Hepatocyte (in vitro differentiated cells): Measurements from ENCODE around the gene GFER. TPM values are rescaled to one million over a fixed set of nuclear protein-coding genes. Genes with fewer than 3 reads are reported as not detected.

Experiments
- DNase-seq: peaks from one replicate; pipeline ENCODE4 v3.0.0-alpha.2; 2016; ENCODE audit warnings: low spot score
- H2AFZ ChIP-seq: fragments of 200-600 bp; sonication (generic); 2 replicates; pipeline ENCODE4 v1.6.0; 2016; ENCODE audit warnings: antibody characterized with exemption, mild to moderate bottlenecking
- H3K27ac ChIP-seq: fragments of 200-600 bp; sonication (generic); 2 replicates; pipeline ENCODE4 v1.5.1; 2016; ENCODE audit warnings: mild to moderate bottlenecking
- H3K27me3 ChIP-seq: fragments of 200-600 bp; sonication (generic); 2 replicates; pipeline ENCODE4 v1.6.1; 2016
- H3K36me3 ChIP-seq: fragments of 200-600 bp; sonication (generic); replicated peaks from 2 replicates; pipeline ENCODE4 v1.5.1; 2016; ENCODE audit warnings: low read depth; ENCODE audit not compliant: insufficient read depth
- H3K4me1 ChIP-seq: fragments of 200-600 bp; sonication (generic); 2 replicates; pipeline ENCODE4 v1.5.1; 2016; ENCODE audit warnings: mild to moderate bottlenecking, moderate library complexity; ENCODE audit not compliant: insufficient read depth
- H3K4me2 ChIP-seq: fragments of 200-600 bp; sonication (generic); 2 replicates; pipeline ENCODE4 v1.6.0; 2016
- H3K4me3 ChIP-seq: fragments of 200-600 bp; sonication (generic); 2 replicates; pipeline ENCODE4 v1.5.1; 2016; ENCODE audit warnings: mild to moderate bottlenecking
- H3K79me2 ChIP-seq: fragments of 200-600 bp; sonication (generic); 2 replicates; pipeline ENCODE4 v1.6.0; 2017; ENCODE audit warnings: mild to moderate bottlenecking
- H3K9me2 ChIP-seq: fragments of 200-600 bp; sonication (generic); replicated peaks from 2 replicates; pipeline ENCODE4 v1.6.0; 2017; ENCODE audit warnings: mild to moderate bottlenecking; ENCODE audit not compliant: insufficient read depth
- H3K9me3 ChIP-seq: fragments of 200-600 bp; sonication (generic); 2 replicates; pipeline ENCODE4 v1.5.1; 2016; ENCODE audit warnings: low read depth, mild to moderate bottlenecking
- H4K20me1 ChIP-seq: fragments of 200-600 bp; sonication (generic); 2 replicates; pipeline ENCODE4 v1.6.0; 2016; ENCODE audit warnings: mild to moderate bottlenecking; ENCODE audit not compliant: insufficient read depth, poor library complexity, severe bottlenecking
- CTCF ChIP-seq: fragments of 200-600 bp; sonication (generic); IDR thresholded peaks from 2 replicates; pipeline ENCODE4 v1.5.1; 2016; ENCODE audit warnings: antibody characterized with exemption, mild to moderate bottlenecking; ENCODE audit not compliant: poor library complexity
- EZH2 ChIP-seq: fragments of 200-600 bp; sonication (generic); IDR thresholded peaks from 2 replicates; pipeline ENCODE4 v1.6.1; 2016; ENCODE audit warnings: antibody characterized with exemption, mild to moderate bottlenecking, borderline replicate concordance
- EZH2phosphoT487 ChIP-seq: fragments of 200-600 bp; sonication (generic); IDR thresholded peaks from one replicate; pipeline ENCODE4 v1.6.1; 2018; ENCODE audit warnings: antibody characterized with exemption, mild to moderate bottlenecking, low read depth, moderate library complexity; ENCODE audit not compliant: unreplicated experiment, severe bottlenecking
- WGBS: methylation state at CpG from one replicate; pipeline ENCODE4 v1.1.6; 2016; ENCODE audit warnings: low lambda C conversion rate; ENCODE audit errors: missing lambda C conversion rate; 5-methylcytosine and 5-hydroxymethylcytosine counted together
- polyA plus RNA-seq: library from polyadenylated mRNA; unstranded; fragments of >200 nt; fragmentation: Nextera tagmentation; extraction: Ambion mirVana; gene quantifications from 2 replicates; pipeline ENCODE4 v1.2.1, GENCODE V29; 2016
- total RNA-seq: library from RNA; depleted of rRNA; stranded (reverse); fragments of >200 nt; gene quantifications from 2 replicates; pipeline ENCODE4 v1.2.3, GENCODE V29; 2014

GFER gene
- total and polyA plus RNA-seq, 2 experiments from 2014 or later, result 34.9 to 44.0 TPM

GRCh38 chr16:2001035-2001434, 17.0 kb downstream of the GFER start:
- peaks cover 29% of the 10 kb centered on the region for H4K20me1 ChIP-seq
- H3K79me2 ChIP-seq, result peaks cover 27% of the 10 kb centered on the region
- 97% methylated on average over 19 of the region's 19 CpGs for WGBS
- no peaks in the 10 kb centered on the region for H3K36me3 ChIP-seq
- no peak overlapping the region for H3K4me3 ChIP-seq
- H3K27ac ChIP-seq, result no peak overlapping the region
- no peaks in the 10 kb centered on the region for H3K9me2 ChIP-seq
- no peak for DNase-seq
- peaks cover 15% of the 10 kb centered on the region for H3K4me1 ChIP-seq
- no peak overlapping the region for H3K4me2 ChIP-seq
- no peaks in the 10 kb centered on the region for H3K9me3 ChIP-seq
- no peak for TF ChIP-seq EZH2phosphoT487
- no peak for TF ChIP-seq CTCF
- H2AFZ ChIP-seq, result no peak overlapping the region
- no peaks in the 10 kb centered on the region for H3K27me3 ChIP-seq

- H3K9me3 ChIP-seq, result no peaks in the 10 kb centered on the region
- H2AFZ ChIP-seq, result no peak overlapping the region
- H3K27ac ChIP-seq, result no peak overlapping the region
- peaks cover 14% of the 10 kb centered on the region for H3K4me1 ChIP-seq
- TF ChIP-seq EZH2 (no peak), EZH2phosphoT487 (no peak), CTCF (no peak)
- no peaks in the 10 kb centered on the region for H3K27me3 ChIP-seq
- H3K36me3 ChIP-seq, result no peaks in the 10 kb centered on the region
- peaks cover 35% of the 10 kb centered on the region for H4K20me1 ChIP-seq
- 98% methylated on average over 53 of the region's 53 CpGs for WGBS
- no peak overlapping the region for H3K4me3 ChIP-seq
- no peak overlapping the region for H3K4me2 ChIP-seq
- DNase-seq, result no peak
- H3K9me2 ChIP-seq, result no peaks in the 10 kb centered on the region
- H3K79me2 ChIP-seq, result peaks cover 34% of the 10 kb centered on the region
Observed at GRCh38 chr16:2001456-2002355, 17.7 kb downstream of the GFER start.

GRCh38 chr16:2002406-2003230, 18.6 kb downstream of the GFER start:
- H3K4me2 ChIP-seq, result no peak overlapping the region
- no peaks in the 10 kb centered on the region for H3K9me3 ChIP-seq
- no peak for DNase-seq
- WGBS, result 93% methylated on average over 47 of the region's 47 CpGs
- no peaks in the 10 kb centered on the region for H3K27me3 ChIP-seq
- H3K9me2 ChIP-seq, result no peaks in the 10 kb centered on the region
- TF ChIP-seq EZH2phosphoT487, result no peak
- no peak for TF ChIP-seq CTCF
- no peak for TF ChIP-seq EZH2
- H3K4me3 ChIP-seq, result no peak overlapping the region
- no peaks in the 10 kb centered on the region for H3K36me3 ChIP-seq
- no peak overlapping the region for H2AFZ ChIP-seq
- peaks cover 45% of the 10 kb centered on the region for H4K20me1 ChIP-seq
- peaks cover 43% of the 10 kb centered on the region for H3K79me2 ChIP-seq
- H3K27ac ChIP-seq, result no peak overlapping the region
- peaks cover 14% of the 10 kb centered on the region for H3K4me1 ChIP-seq
